Mesenchymal stem cell (in vitro differentiated cells and primary cell): ENCODE data around the gene NAP1L1.

Source experiments
- DNase-seq: peaks from one replicate; pipeline ENCODE4 v3.0.0-alpha.2; 2013
- H2AFZ ChIP-seq: one replicate; pipeline ENCODE4 v1.6.1; 2013; ENCODE audit warnings: low read depth, mild to moderate bottlenecking, control low read depth, inconsistent platforms, low read length, moderate library complexity
- H2AK5ac ChIP-seq: 2 replicates; pipeline ENCODE4 v1.6.1; 2013; ENCODE audit warnings: low read length, moderate library complexity, mild to moderate bottlenecking, inconsistent platforms; ENCODE audit not compliant: severe bottlenecking
- H2BK120ac ChIP-seq: one replicate; pipeline ENCODE4 v1.6.1; 2013; ENCODE audit warnings: low read depth, mild to moderate bottlenecking, inconsistent platforms, low read length, moderate library complexity
- H2BK12ac ChIP-seq, 2 experiments: one replicate each; pipeline ENCODE4 v1.6.1; 2013; ENCODE audit warnings: inconsistent platforms in 2 of 2, low read length in 2 of 2, mild to moderate bottlenecking in 2 of 2, moderate library complexity in 2 of 2, control low read depth in 1 of 2
- H2BK15ac ChIP-seq: one replicate; pipeline ENCODE4 v1.6.1; 2013; ENCODE audit warnings: mild to moderate bottlenecking, low read depth, inconsistent platforms; ENCODE audit not compliant: poor library complexity, severe bottlenecking
- H2BK5ac ChIP-seq: 2 replicates; pipeline ENCODE4 v1.6.1; 2013; ENCODE audit warnings: low read depth, mild to moderate bottlenecking, low read length, control low read depth, inconsistent platforms; ENCODE audit not compliant: poor library complexity, severe bottlenecking
- H3K14ac ChIP-seq, 2 experiments: one replicate each; pipeline ENCODE4 v1.6.1; 2013; ENCODE audit warnings: inconsistent platforms in 2 of 2, low read length in 2 of 2, control low read depth in 1 of 2, mild to moderate bottlenecking in 1 of 2, moderate library complexity in 1 of 2
- H3K18ac ChIP-seq, 2 experiments: one replicate each; pipeline ENCODE4 v1.6.1; 2013; ENCODE audit warnings: inconsistent platforms in 2 of 2, low read length in 2 of 2, control low read depth in 1 of 2, low read depth in 1 of 2, mild to moderate bottlenecking in 1 of 2
- H3K23ac ChIP-seq, 2 experiments: one replicate each; pipeline ENCODE4 v1.6.1; 2013; ENCODE audit warnings: inconsistent platforms in 2 of 2, low read length in 2 of 2, mild to moderate bottlenecking in 2 of 2, moderate library complexity in 2 of 2, control low read depth in 1 of 2
- H3K27ac ChIP-seq: 2 replicates; pipeline ENCODE4 v1.5.1; 2013; ENCODE audit warnings: mild to moderate bottlenecking, moderate library complexity, low read length, control low read depth, inconsistent platforms; ENCODE audit not compliant: poor library complexity, severe bottlenecking
- H3K27me3 ChIP-seq, 2 experiments: 2 replicates each; pipeline versions ENCODE4 v1.6.1 to v1.7.0; 2013; ENCODE audit warnings: low read length in 2 of 2, mild to moderate bottlenecking in 2 of 2, moderate library complexity in 2 of 2, control low read depth in 1 of 2, inconsistent platforms in 1 of 2; ENCODE audit not compliant: control insufficient read depth in 1 of 2, insufficient read depth in 1 of 2
- H3K36me3 ChIP-seq, 2 experiments: 2 replicates each; pipeline versions ENCODE4 v1.6.1 to v1.7.0; 2013; ENCODE audit warnings: low read length in 2 of 2, control low read depth in 1 of 2, inconsistent platforms in 1 of 2, low read depth in 1 of 2, mild to moderate bottlenecking in 1 of 2; ENCODE audit not compliant: insufficient read depth in 2 of 2, control insufficient read depth in 1 of 2
- H3K4ac ChIP-seq, 2 experiments: one replicate each; pipeline ENCODE4 v1.6.1; 2013; ENCODE audit warnings: inconsistent platforms in 2 of 2, low read length in 2 of 2, mild to moderate bottlenecking in 2 of 2, moderate library complexity in 2 of 2, control low read depth in 1 of 2, low read depth in 1 of 2
- H3K4me1 ChIP-seq: 2 replicates; pipeline ENCODE4 v1.6.1; 2013; ENCODE audit warnings: low read depth, low read length, control low read depth; ENCODE audit not compliant: control insufficient read depth, insufficient read depth
- H3K4me2 ChIP-seq: 2 replicates; pipeline ENCODE4 v1.6.1; 2013; ENCODE audit warnings: low read length, mild to moderate bottlenecking, inconsistent platforms; ENCODE audit not compliant: poor library complexity, severe bottlenecking
- H3K4me3 ChIP-seq, 2 experiments: 2 replicates each; pipeline versions ENCODE4 v1.5.1 to v1.7.0; 2013; ENCODE audit warnings: low read length in 2 of 2, mild to moderate bottlenecking in 2 of 2, control low read depth in 1 of 2, low read depth in 1 of 2; ENCODE audit not compliant: insufficient read depth in 1 of 2
- H3K79me1 ChIP-seq: replicated peaks from 2 replicates; pipeline ENCODE4 v1.6.1; 2013; ENCODE audit warnings: mild to moderate bottlenecking, control low read depth, low read length, inconsistent platforms; ENCODE audit not compliant: poor library complexity, severe bottlenecking
- H3K9ac ChIP-seq: 2 replicates; pipeline ENCODE4 v1.7.0; 2013; ENCODE audit warnings: mild to moderate bottlenecking, low read length, moderate library complexity
- H3K9me3 ChIP-seq: 2 replicates; pipeline ENCODE4 v1.7.0; 2013; ENCODE audit warnings: mild to moderate bottlenecking, low read length; ENCODE audit not compliant: control insufficient read depth
- H4K8ac ChIP-seq: one replicate; pipeline ENCODE4 v1.6.1; 2013; ENCODE audit warnings: inconsistent platforms, mild to moderate bottlenecking, low read length, moderate library complexity
- H4K91ac ChIP-seq: one replicate; pipeline ENCODE4 v1.6.1; 2013; ENCODE audit warnings: mild to moderate bottlenecking, low read length, inconsistent platforms
- WGBS: methylation state at CpG from one replicate; pipeline ENCODE4 v1.1.7; 2013; ENCODE audit warnings: mixed read lengths; 5-methylcytosine and 5-hydroxymethylcytosine counted together

Gene NAP1L1

DNA sequence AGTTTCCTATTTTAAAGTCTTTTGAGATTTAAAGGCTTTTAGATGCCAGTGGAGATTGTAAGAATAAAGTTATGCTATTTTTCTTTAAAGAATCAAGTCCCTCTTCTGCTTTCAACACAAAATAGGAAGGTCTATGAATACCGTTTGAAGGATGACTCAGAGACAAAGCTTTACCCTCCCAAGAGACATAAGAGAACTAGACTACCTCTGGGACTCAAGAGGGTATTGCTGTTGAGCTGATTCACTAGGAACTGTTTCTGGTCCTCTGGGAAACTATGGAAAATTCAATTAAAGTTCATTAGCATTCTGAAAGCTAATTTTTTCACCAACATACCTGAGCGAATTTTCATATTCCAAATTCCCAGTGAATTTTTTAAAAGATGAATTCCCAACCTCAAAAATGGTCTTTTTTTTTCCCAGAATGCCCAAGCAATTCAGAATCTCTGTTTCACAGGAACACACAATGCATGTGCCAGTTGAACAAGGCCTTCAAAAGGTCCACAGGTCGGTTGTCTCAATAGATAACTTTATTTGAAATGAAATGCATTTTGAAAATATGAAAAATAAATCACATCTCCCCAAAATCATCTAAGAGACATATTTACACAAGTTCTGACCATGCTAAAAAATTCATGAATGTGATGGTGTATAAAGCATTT, 59.4 kb downstream of the NAP1L1 start:
- DNase-seq: peak; percentile 91
- WGBS: 0% methylated on average over 1 of the region's 3 CpGs
- Histone ChIP-seq H3K36me3 (peaks cover 2 to 35% of the 10 kb centered on the region in 2 experiments), H3K18ac (no peak overlapping the region), H3K4me3 (no peak overlapping the region), H4K91ac (no peak overlapping the region), H2BK15ac (no peak overlapping the region), H3K4me2 (no peak overlapping the region), H3K79me1 (no peaks in the 10 kb centered on the region), H3K4me1 (peaks cover 2% of the 10 kb centered on the region), H3K9me3 (no peaks in the 10 kb centered on the region), H3K27me3 (no peaks in the 10 kb centered on the region), H2BK12ac (no peak overlapping the region), H2BK5ac (no peak overlapping the region), H3K9ac (peak overlapping the region; percentile 98), H2AFZ (no peak overlapping the region), H3K27ac (peak overlapping the region; percentile 89), H3K23ac (no peak overlapping the region), H3K4ac (no peak overlapping the region), H3K14ac (no peak overlapping the region), H4K8ac (no peak overlapping the region), H2BK120ac (no peak overlapping the region), H2AK5ac (no peak overlapping the region)

- Histone ChIP-seq H3K4me2 (no peak overlapping the region), H3K9ac (peak overlapping the region; percentile 98), H3K27ac (peak overlapping the region; percentile 76), H3K9me3 (no peaks in the 10 kb centered on the region), H3K18ac (peak overlapping the region in 1 of 2 experiments; percentile 57), H3K27me3 (no peaks in the 10 kb centered on the region), H3K79me1 (no peaks in the 10 kb centered on the region), H3K14ac (no peak overlapping the region), H2BK120ac (no peak overlapping the region), H2BK5ac (peak overlapping the region; percentile 24), H4K8ac (peak overlapping the region; percentile 64), H3K4me1 (peaks cover 2% of the 10 kb centered on the region), H3K4ac (peak overlapping the region in 1 of 2 experiments; percentile 19), H3K4me3 (no peak overlapping the region), H2BK12ac (peak overlapping the region in 1 of 2 experiments; percentile 42), H3K23ac (no peak overlapping the region), H2AK5ac (peak overlapping the region; percentile 96), H2AFZ (no peak overlapping the region), H3K36me3 (peaks cover 0 to 27% of the 10 kb centered on the region in 2 experiments), H4K91ac (peak overlapping the region; percentile 83), H2BK15ac (no peak overlapping the region)
- peak; percentile 64 for DNase-seq
- 96% methylated on average over 7 of the region's 8 CpGs for WGBS
Measured at GRCh38 chr12:76024102-76024781, 60.2 kb downstream of the NAP1L1 start.

- Histone ChIP-seq H3K36me3 (peaks cover 0 to 16% of the 10 kb centered on the region in 2 experiments), H2AK5ac (peak overlapping the region; percentile 95), H3K23ac (peak overlapping the region in 1 of 2 experiments; percentile 59), H3K27ac (peak overlapping the region; percentile 78), H3K4ac (peak overlapping the region; percentile 75 to 88), H3K4me3 (no peak overlapping the region), H3K18ac (peak overlapping the region in 1 of 2 experiments; percentile 97), H2BK12ac (peak overlapping the region; percentile 93 to 99), H3K4me1 (peaks cover 3% of the 10 kb centered on the region), H2BK15ac (peak overlapping the region; percentile 34), H2AFZ (no peak overlapping the region), H3K4me2 (no peak overlapping the region), H3K79me1 (no peaks in the 10 kb centered on the region), H3K9me3 (no peaks in the 10 kb centered on the region), H3K14ac (no peak overlapping the region), H4K8ac (peak overlapping the region; percentile 15), H2BK120ac (no peak overlapping the region), H2BK5ac (peak overlapping the region; percentile 26), H4K91ac (peak overlapping the region; percentile 95), H3K27me3 (no peaks in the 10 kb centered on the region), H3K9ac (no peak overlapping the region)
- DNase-seq: peak; percentile 59
- WGBS: 100% methylated on average over 1 of the region's 2 CpGs
Measured at GRCh38 chr12:76023069-76023690, 61.3 kb downstream of the NAP1L1 start.

DNA sequence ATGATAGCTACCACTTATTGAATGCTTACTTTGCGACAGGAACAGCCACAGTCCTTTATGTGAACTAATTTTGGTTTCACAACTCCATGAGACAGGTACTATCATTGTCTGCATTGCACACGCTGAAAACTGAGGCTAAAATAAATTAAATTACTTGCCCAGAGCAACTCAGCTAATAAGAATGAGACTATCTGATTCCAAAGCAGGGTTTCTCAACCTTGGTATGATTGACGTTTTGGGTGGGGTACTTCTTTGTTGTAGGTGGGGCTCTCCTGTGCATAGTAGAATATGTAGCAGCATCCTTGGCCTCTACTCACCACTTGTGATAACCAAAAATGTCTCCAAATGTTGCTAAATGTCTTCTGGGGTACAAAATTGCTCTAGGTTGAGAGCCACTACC, 62.0 kb downstream of the NAP1L1 start:
- Histone ChIP-seq H2AFZ (no peak overlapping the region), H3K4me2 (no peak overlapping the region), H2BK120ac (peak overlapping the region; percentile 80), H3K14ac (no peak overlapping the region), H3K4ac (peak overlapping the region; percentile 75 to 88), H3K36me3 (peaks cover 0 to 10% of the 10 kb centered on the region in 2 experiments), H3K4me3 (no peak overlapping the region), H2BK5ac (peak overlapping the region; percentile 51), H3K27ac (peak overlapping the region; percentile 78), H3K27me3 (no peaks in the 10 kb centered on the region), H4K91ac (peak overlapping the region; percentile 95), H3K79me1 (no peaks in the 10 kb centered on the region), H4K8ac (no peak overlapping the region), H3K9ac (no peak overlapping the region), H3K23ac (no peak overlapping the region), H2AK5ac (peak overlapping the region; percentile 95), H2BK12ac (peak overlapping the region; percentile 93 to 99), H2BK15ac (no peak overlapping the region), H3K4me1 (peaks cover 6% of the 10 kb centered on the region), H3K9me3 (no peaks in the 10 kb centered on the region), H3K18ac (peak overlapping the region in 1 of 2 experiments; percentile 97)
- WGBS: 89% methylated on average over 3 of the region's 3 CpGs
- DNase-seq: no peak
